Fibroblast of mammary gland (primary cell): ENCODE measurements around the gene GRIFIN.

Experiments
- DNase-seq: peaks from one replicate; pipeline ENCODE4 v3.0.0-alpha.2; 2010; ENCODE audit warnings: low read depth
- H3K4me3 ChIP-seq: 2 replicates; pipeline ENCODE4 v1.5.1; 2011; ENCODE audit warnings: low read depth, mild to moderate bottlenecking, low read length, moderate library complexity; ENCODE audit not compliant: control insufficient read depth
- CTCF ChIP-seq: conservative IDR thresholded peaks from 2 replicates; pipeline ENCODE4 v1.5.1; 2011; ENCODE audit warnings: low read depth, low read length, inconsistent platforms; ENCODE audit not compliant: control insufficient read depth, insufficient read depth

GRIFIN gene

DNA sequence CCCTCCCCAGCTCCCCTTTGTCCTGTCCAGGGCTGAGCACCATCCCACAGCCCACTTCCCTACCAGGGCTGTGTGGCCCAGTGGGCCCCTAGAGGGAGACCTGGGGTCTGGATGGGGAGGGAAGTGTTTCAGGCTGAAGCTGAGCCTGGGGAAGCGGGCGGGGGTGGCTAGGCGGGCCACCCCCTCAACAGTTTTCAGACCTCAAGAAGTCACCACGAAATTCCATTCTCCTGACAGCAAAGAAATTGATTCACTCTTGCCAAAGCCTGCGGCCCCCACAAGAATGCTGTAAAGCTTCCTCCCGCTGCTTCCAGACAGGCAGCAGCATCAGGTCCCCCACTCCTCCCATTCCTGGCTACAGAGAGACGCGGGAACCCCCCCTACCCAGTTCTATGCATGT lies 40.8 kb upstream of the GRIFIN start:
- no peak for TF ChIP-seq CTCF
- peak; percentile 88 for DNase-seq
- H3K4me3 ChIP-seq, result no peak overlapping the region

- TF ChIP-seq CTCF, result no peak
- H3K4me3 ChIP-seq, result no peak overlapping the region
- DNase-seq, result peak; percentile 19
Observed at GRCh38 chr7:2516194-2516555, 40.0 kb upstream of the GRIFIN start.

DNA sequence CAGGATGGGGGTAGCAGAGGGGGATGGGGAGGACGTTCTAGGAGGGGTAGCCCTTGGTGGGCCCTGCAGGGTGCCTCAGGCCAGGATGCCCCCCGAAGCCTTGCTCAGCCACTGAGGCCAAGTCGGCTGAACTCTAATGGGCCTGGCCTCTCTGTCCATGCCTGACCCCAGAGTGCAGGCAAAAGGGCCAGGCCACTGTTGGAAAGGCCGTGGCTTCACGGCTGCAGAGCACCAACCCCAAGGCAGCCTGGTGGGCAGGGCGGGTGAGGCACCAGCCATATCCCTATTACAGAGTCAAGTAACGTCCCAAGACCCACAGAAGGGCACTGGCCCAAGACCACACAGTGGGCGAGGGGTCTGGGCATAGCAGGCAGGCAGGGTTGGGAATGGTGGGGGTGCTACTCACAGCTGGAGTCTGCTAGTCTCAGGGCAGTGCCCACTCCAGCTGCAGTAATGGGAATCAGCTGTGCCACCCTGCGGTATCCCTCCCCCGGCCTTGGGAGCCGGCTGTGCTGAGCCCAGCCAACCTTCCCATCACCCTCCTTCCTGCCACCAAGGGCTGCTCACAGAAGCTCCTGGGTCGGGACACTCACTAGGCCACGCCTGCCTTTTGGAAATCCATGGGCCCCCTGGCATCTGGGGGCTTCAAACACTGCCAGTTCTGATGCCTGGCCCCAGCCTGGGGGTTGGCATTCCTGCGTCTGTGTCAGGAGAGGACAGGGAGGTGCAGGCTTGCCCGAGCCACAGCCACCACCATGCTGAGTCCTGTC lies 39.4 kb upstream of the GRIFIN start:
- no peak for DNase-seq
- no peak overlapping the region for H3K4me3 ChIP-seq
- TF ChIP-seq CTCF, result no peak

- no peak for DNase-seq
- TF ChIP-seq CTCF, result no peak
- H3K4me3 ChIP-seq, result no peak overlapping the region
Observed at GRCh38 chr7:2514473-2515423, 38.5 kb upstream of the GRIFIN start.

DNA sequence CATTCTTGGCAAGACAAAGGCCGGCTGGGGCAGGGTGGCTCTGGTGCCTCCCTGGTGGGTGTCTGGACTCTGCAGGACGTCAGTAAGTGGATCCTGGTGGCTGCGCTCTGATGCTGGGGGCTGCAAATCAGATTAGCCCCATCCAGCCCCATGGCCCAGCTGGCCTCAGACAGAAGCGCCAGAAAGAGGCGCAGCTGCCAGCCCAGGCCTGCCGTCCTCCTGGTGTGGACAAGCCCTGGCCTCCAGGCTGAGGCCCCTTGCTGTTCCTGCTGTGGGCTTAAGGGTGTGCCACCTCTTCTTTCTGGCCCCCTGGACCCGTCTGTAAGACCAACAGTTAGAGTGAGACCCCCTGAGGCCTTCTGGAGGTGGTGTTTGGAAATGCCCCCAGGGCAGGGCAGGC lies 37.5 kb upstream of the GRIFIN start:
- no peak overlapping the region for H3K4me3 ChIP-seq
- no peak for TF ChIP-seq CTCF
- DNase-seq, result no peak

DNA sequence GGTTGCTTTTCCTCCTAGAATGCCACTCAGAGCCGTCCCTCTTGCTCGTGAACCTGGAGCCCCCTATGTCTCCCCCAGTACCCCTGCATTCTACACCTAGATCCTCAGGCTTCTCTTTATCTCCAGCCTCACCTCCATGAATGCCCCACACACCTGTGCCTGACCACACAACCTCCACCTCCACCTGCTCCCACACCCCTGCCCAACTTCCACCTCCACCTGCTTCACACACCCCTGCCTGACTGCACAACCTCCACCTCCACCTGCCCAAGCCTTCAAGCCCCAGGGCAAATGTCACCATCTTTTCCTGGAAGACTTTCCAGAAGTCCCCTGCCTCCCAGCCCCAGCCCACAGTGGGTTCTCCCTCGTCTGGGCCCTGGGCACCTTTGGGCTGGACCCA lies 36.5 kb upstream of the GRIFIN start:
- no peak for TF ChIP-seq CTCF
- no peak overlapping the region for H3K4me3 ChIP-seq
- no peak for DNase-seq
